HepG2 (cell line): ENCODE measurements around the gene CRISPLD2. TPM values are rescaled to one million over a fixed set of nuclear protein-coding genes. Genes with fewer than 3 reads are reported as not detected.

Source experiments
- AGO2 ChIP-seq: fragments of 200-400 bp; formaldehyde crosslinking; optimal IDR thresholded peaks from 2 replicates; pipeline ENCODE3; 2017; ENCODE audit warnings: mild to moderate bottlenecking, low read depth, low read length, moderate library complexity
- ARNTL ChIP-seq: sonication (generic); formaldehyde crosslinking; IDR thresholded peaks from 2 replicates; pipeline ENCODE4 v1.4.0; 2020; ENCODE audit warnings: mild to moderate bottlenecking, missing genetic modification reagents
- GFI1 ChIP-seq: sonication (generic); formaldehyde crosslinking; IDR thresholded peaks from 2 replicates; pipeline ENCODE4 v1.5.0; 2020; ENCODE audit warnings: missing genetic modification reagents, mild to moderate bottlenecking, borderline replicate concordance
- HDAC6 ChIP-seq: fragments of 200-600 bp; sonication (generic); IDR thresholded peaks from 2 replicates; pipeline ENCODE4 v1.7.0; 2017; ENCODE audit warnings: mild to moderate bottlenecking, antibody characterized with exemption, low read length, low read depth
- HNRNPLL ChIP-seq: fragments of 200-400 bp; formaldehyde crosslinking; IDR thresholded peaks from 2 replicates; pipeline ENCODE4 v1.6.1; 2017; ENCODE audit warnings: mild to moderate bottlenecking, low read depth, low read length; ENCODE audit not compliant: poor library complexity, severe bottlenecking
- KLF13 ChIP-seq: sonication (generic); formaldehyde crosslinking; IDR thresholded peaks from 2 replicates; pipeline ENCODE4 v1.4.0; 2020; ENCODE audit warnings: mild to moderate bottlenecking, missing genetic modification reagents
- NR2F1 ChIP-seq, 2 experiments: fragments of 450-650 bp in 1 of 2; formaldehyde crosslinking in 1 of 2; IDR thresholded peaks; 2 replicates each; pipeline versions ENCODE4 v1.5.0 to v1.6.1; 2016 to 2020; ENCODE audit warnings: mild to moderate bottlenecking in 1 of 2, missing compliant biosample characterization in 1 of 2, missing genetic modification reagents in 1 of 2, moderate library complexity in 1 of 2
- PBX2 ChIP-seq: IDR thresholded peaks from 2 replicates; pipeline ENCODE4 v1.6.1; 2016; ENCODE audit warnings: control low read depth
- RBAK ChIP-seq: sonication (generic); formaldehyde crosslinking; IDR thresholded peaks from 2 replicates; pipeline ENCODE4 v1.5.1; 2020; ENCODE audit warnings: mild to moderate bottlenecking, missing genetic modification reagents
- RFX3 ChIP-seq: IDR thresholded peaks from 2 replicates; pipeline ENCODE4 v1.6.1; 2016; ENCODE audit warnings: missing biosample characterization, missing genetic modification reagents
- RORA ChIP-seq: sonication (generic); formaldehyde crosslinking; IDR thresholded peaks from 2 replicates; pipeline ENCODE4 v1.5.0; 2020; ENCODE audit warnings: mild to moderate bottlenecking, missing genetic modification reagents, moderate library complexity
- SNAPC4 ChIP-seq: sonication (generic); formaldehyde crosslinking; IDR thresholded peaks from 2 replicates; pipeline ENCODE4 v1.4.0; 2020; ENCODE audit warnings: mild to moderate bottlenecking, missing genetic modification reagents
- ZNF207 ChIP-seq: fragments of 450-650 bp; IDR thresholded peaks from 2 replicates; pipeline ENCODE4 v1.6.1; 2016; ENCODE audit warnings: antibody characterized with exemption, borderline replicate concordance
- ZNF296 ChIP-seq: sonication (generic); formaldehyde crosslinking; conservative IDR thresholded peaks from 2 replicates; pipeline ENCODE4 v1.5.0; 2020; ENCODE audit warnings: mild to moderate bottlenecking, missing genetic modification reagents
- ZNF3 ChIP-seq: IDR thresholded peaks from 2 replicates; pipeline ENCODE4 v1.7.0; 2017; ENCODE audit warnings: inconsistent platforms
- ZNF354B ChIP-seq: sonication (generic); formaldehyde crosslinking; IDR thresholded peaks from 2 replicates; pipeline ENCODE4 v1.8.0; 2022; ENCODE audit warnings: mild to moderate bottlenecking, missing genetic modification reagents
- ZNF569 ChIP-seq: sonication (generic); formaldehyde crosslinking; IDR thresholded peaks from 2 replicates; pipeline ENCODE4 v1.5.0; 2020; ENCODE audit warnings: mild to moderate bottlenecking, missing genetic modification reagents, moderate library complexity, borderline replicate concordance
- ZNF646 ChIP-seq: sonication (generic); formaldehyde crosslinking; IDR thresholded peaks from 2 replicates; pipeline ENCODE4 v1.9.0; 2021; ENCODE audit warnings: mild to moderate bottlenecking, missing genetic modification reagents
- ZNF839 ChIP-seq: sonication (generic); formaldehyde crosslinking; IDR thresholded peaks from 2 replicates; pipeline ENCODE4 v1.4.0; 2020; ENCODE audit warnings: missing genetic modification reagents, mild to moderate bottlenecking, borderline replicate concordance
- polyA plus RNA-seq, 8 experiments: library from polyadenylated mRNA; depleted of rRNA in 3 of 8; stranded (reverse) in 7 of 8; unstranded in 1 of 8; fragments of >200 nt; fragmentation: Illumina TruSeq in 4 of 8; extraction: Trizol in 4 of 8; gene quantifications; 2 replicates each; pipeline versions ENCODE4 v1.2.1 to v1.2.3, GENCODE V29; 2011 to 2016; ENCODE audit warnings: low read depth in 4 of 8, missing spikeins in 1 of 8, mixed read lengths in 1 of 8; ENCODE audit not compliant: insufficient read depth in 1 of 8
- total RNA-seq, 5 experiments: library from RNA; depleted of rRNA; stranded (reverse); fragments of >200 nt; fragmentation: Illumina TruSeq; extraction: Trizol; gene quantifications; 2 replicates each; pipeline ENCODE4 v1.2.3, GENCODE V29; 2016; ENCODE audit warnings: low read depth in 1 of 5

CRISPLD2 gene
- total and polyA plus RNA-seq, 2 of the 13 experiments (the other 11 are each of a cell fraction or from before 2014, with no cell fraction given): 0.04 to 0.31 TPM

- TF ChIP-seq ZNF569 (CRISPR knock-in tag) (no peak), ARNTL (CRISPR knock-in tag) (no peak), ZNF3 (CRISPR knock-in tag) (peak; percentile 88; the same call in 1 of the 2 replicates), ZNF207 (no peak), ZNF354B (CRISPR knock-in tag) (no peak), AGO2 (no peak), KLF13 (CRISPR knock-in tag) (no peak), GFI1 (CRISPR knock-in tag) (peak; percentile 92), HDAC6 (no peak), RFX3 (no peak), HNRNPLL (no peak), RORA (CRISPR knock-in tag) (no peak), PBX2 (CRISPR knock-in tag) (no peak), SNAPC4 (no peak), RBAK (no peak), ZNF646 (no peak), ZNF839 (no peak), ZNF296 (CRISPR knock-in tag) (no peak), NR2F1 (CRISPR knock-in tag; IDR thresholded peaks at IDR 0.05) (peak; percentile 88 to 90)
These were observed 3.8 kb upstream of the CRISPLD2 start (continued) for GRCh38 chr16:84816023-84816422.
